K562 (cell line): ENCODE measurements around the gene PTCRA. TPM values are rescaled to one million over a fixed set of nuclear protein-coding genes. Genes with fewer than 3 reads are reported as not detected.

Source experiments
- ATAC-seq: fragments of 200-7000 bp; cut with Tn5 transposase; 3 replicates; pipeline ENCODE4 v1.9.1; 2020; ENCODE audit warnings: moderate library complexity
- BruUV-seq: library from RNA; stranded (reverse); fragments of 400-500 nt; replicated peaks from 2 replicates; lab custom pipeline; 2021; lab: Mats Ljungman, UMichigan
- CTCF ChIA-PET: fragments of 300-600 bp; formaldehyde crosslinking; extraction: SDS; loops from one replicate; lab custom pipeline; 2021; ENCODE audit warnings: low intra/inter-chr PET ratio; lab: Yijun Ruan, JAX
- POLR2A ChIA-PET: fragments of 300-600, 350-650 bp; sonication (Branson Sonifier 250); formaldehyde crosslinking; extraction: SDS; loops from one replicate; lab custom pipeline; 2021; ENCODE audit warnings: antibody characterized with exemption, inconsistent platforms; lab: Yijun Ruan, JAX
- DNase-seq, 4 experiments: peaks; one replicate each; pipeline versions ENCODE4 v3.0.0 to v3.0.0-alpha.2; 2011 to 2018; ENCODE audit warnings: low spot score in 3 of 4, mixed read lengths in 3 of 4; ENCODE audit errors: extremely low read depth in 1 of 4
- FAIRE-seq: peaks from 2 replicates; lab custom pipeline; 2011; peaks lifted over from hg19 to GRCh38; lab: Jason Lieb, UNC
- H2AFZ ChIP-seq: 2 replicates; pipeline ENCODE4 v1.6.0; 2011; ENCODE audit warnings: low read depth, low read length, control low read depth, inconsistent platforms
- H3K27ac ChIP-seq: fragments of 200-600 bp; 3 replicates; pipeline ENCODE4 v1.8.0; 2011; ENCODE audit warnings: low read depth, mild to moderate bottlenecking, control low read depth, inconsistent platforms, low read length, moderate library complexity, mixed read lengths; ENCODE audit errors: extremely low read depth
- H3K27me3 ChIP-seq, 2 experiments: fragments of 300-600 bp in 1 of 2; 2 replicates in 1 of 2; 3 replicates in 1 of 2; pipeline versions ENCODE4 v1.6.0 to v1.8.0; 2011; ENCODE audit warnings: inconsistent platforms in 2 of 2, low read length in 2 of 2, mild to moderate bottlenecking in 1 of 2, mixed read lengths in 1 of 2, moderate library complexity in 1 of 2; ENCODE audit not compliant: control insufficient read depth in 2 of 2, insufficient read depth in 2 of 2
- H3K36me3 ChIP-seq: fragments of 300-600 bp; 3 replicates; pipeline ENCODE4 v1.8.0; 2011; ENCODE audit warnings: mild to moderate bottlenecking, low read length, inconsistent platforms; ENCODE audit not compliant: control insufficient read depth, insufficient read depth
- H3K4me1 ChIP-seq, 2 experiments: fragments of 200-600 bp in 1 of 2; replicated peaks in 1 of 2; 2 replicates in 1 of 2; 3 replicates in 1 of 2; pipeline versions ENCODE4 v1.5.1 to v1.8.0; 2011; ENCODE audit warnings: inconsistent platforms in 2 of 2, low read length in 2 of 2, mild to moderate bottlenecking in 1 of 2, mixed read lengths in 1 of 2, moderate library complexity in 1 of 2; ENCODE audit not compliant: control insufficient read depth in 2 of 2, insufficient read depth in 2 of 2
- H3K4me2 ChIP-seq: 2 replicates; pipeline ENCODE4 v1.6.1; 2011; ENCODE audit warnings: low read length, control low read depth, inconsistent platforms, mixed read lengths; ENCODE audit not compliant: insufficient read depth
- H3K4me3 ChIP-seq: fragments of 200-600 bp; sonication (generic), shearing (Covaris generic); 2 replicates; pipeline ENCODE4 v1.5.1; 2016; ENCODE audit warnings: control low read depth, inconsistent platforms
- H3K79me2 ChIP-seq: fragments of 200-600 bp; 3 replicates; pipeline ENCODE4 v1.8.0; 2011; ENCODE audit warnings: low read length, inconsistent platforms; ENCODE audit not compliant: control insufficient read depth, insufficient read depth
- H3K9ac ChIP-seq, 2 experiments: 2 replicates each; pipeline versions ENCODE4 v1.6.0 to v1.6.1; 2011; ENCODE audit warnings: low read depth in 2 of 2, low read length in 2 of 2, control low read depth in 1 of 2, inconsistent platforms in 1 of 2, mild to moderate bottlenecking in 1 of 2, mixed read lengths in 1 of 2; ENCODE audit not compliant: insufficient read depth in 1 of 2
- H3K9me1 ChIP-seq: one replicate; pipeline ENCODE4 v1.6.0; 2011; ENCODE audit warnings: inconsistent platforms, mild to moderate bottlenecking, low read length, moderate library complexity; ENCODE audit not compliant: control insufficient read depth, insufficient read depth
- H3K9me3 ChIP-seq: replicated peaks from 2 replicates; pipeline ENCODE4 v1.5.1; 2011; ENCODE audit warnings: low read depth, low read length, inconsistent platforms; ENCODE audit not compliant: control insufficient read depth, insufficient read depth
- H4K20me1 ChIP-seq: replicated peaks from 2 replicates; pipeline ENCODE4 v1.6.1; 2011; ENCODE audit warnings: low read length, inconsistent platforms, mixed read lengths; ENCODE audit not compliant: control insufficient read depth, insufficient read depth
- DMBX1 ChIP-seq: fragments of 250-450 bp; sonication (Bioruptor Pico); IDR thresholded peaks from 2 replicates; pipeline ENCODE4 v1.8.0; 2022; ENCODE audit warnings: inconsistent platforms, mild to moderate bottlenecking, moderate library complexity, borderline replicate concordance
- MEF2D ChIP-seq: conservative IDR thresholded peaks from 2 replicates; pipeline ENCODE4 v1.6.1; 2016; ENCODE audit warnings: low read depth, missing genetic modification characterization, missing compliant biosample characterization
- SREBF1 ChIP-seq: fragments of 150-350 bp; IDR thresholded peaks from 2 replicates; pipeline ENCODE4 v1.6.1; 2014; ENCODE audit warnings: antibody characterized with exemption, low read depth, low read length, borderline replicate concordance
- SRF ChIP-seq, 2 experiments: fragments of 250-450, 450-650 bp in 1 of 2; sonication (Bioruptor Pico) in 1 of 2; sonication (generic) in 1 of 2; formaldehyde crosslinking; IDR thresholded peaks; 2 replicates each; pipeline versions ENCODE4 v1.5.0 to v1.5.1; 2020 to 2022; ENCODE audit warnings: mild to moderate bottlenecking in 1 of 2, missing genetic modification reagents in 1 of 2
- SUPT5H ChIP-seq: fragments of 450-650 bp; IDR thresholded peaks from 2 replicates; pipeline ENCODE4 v1.6.1; 2016
- ZNF133 ChIP-seq: fragments of 250-450 bp; sonication (Bioruptor Pico); IDR thresholded peaks from 2 replicates; pipeline ENCODE4 v1.4.0; 2020; ENCODE audit warnings: mild to moderate bottlenecking
- ZNF354B ChIP-seq: fragments of 250-450 bp; sonication (Bioruptor Pico); IDR thresholded peaks from 2 replicates; pipeline ENCODE4 v1.4.0; 2020
- ZNF77 ChIP-seq: fragments of 250-450 bp; sonication (Bioruptor Pico); IDR thresholded peaks from 2 replicates; pipeline ENCODE4 v1.5.0; 2020
- WGBS: fragments of 100-300 bp; shearing (Covaris generic); methylation state at CpG from one replicate; pipeline ENCODE4 v1.1.6; 2016; ENCODE audit warnings: low coverage, mixed read lengths; ENCODE audit not compliant: insufficient coverage; ENCODE audit errors: missing lambda C conversion rate; 5-methylcytosine and 5-hydroxymethylcytosine counted together
- in situ Hi-C: fragments of 300-500 bp; cut with MboI; formaldehyde crosslinking; loops from 4 replicates; pipeline ENCODE4 v1.15.0; 2018; ENCODE audit warnings: inconsistent platforms, mixed read lengths
- intact Hi-C: fragments of 100-400 bp; cut with micrococcal nuclease; formaldehyde crosslinking; loops from 2 replicates; pipeline ENCODE4 v1.14.2; 2022
- polyA plus RNA-seq, 8 experiments: library from polyadenylated mRNA; depleted of rRNA in 4 of 8; stranded (reverse) in 5 of 8; unstranded in 3 of 8; fragments of >200 nt; fragmentation: Nextera tagmentation in 2 of 8; fragmentation: Illumina TruSeq in 1 of 8; extraction: Ambion mirVana in 2 of 8; extraction: Trizol in 1 of 8; gene quantifications; 2 replicates each; pipeline versions ENCODE4 v1.2.1 to v1.2.3, GENCODE V29; 2011 to 2014; ENCODE audit warnings: inconsistent platforms in 1 of 8, missing spikeins in 1 of 8
- total RNA-seq, 7 experiments: library from RNA; depleted of rRNA in 6 of 7; stranded (reverse); fragments of >200 nt in 6 of 7; fragmentation: Illumina TruSeq in 2 of 7; extraction: Trizol in 2 of 7; gene quantifications; 2 replicates each; pipeline versions ENCODE4 v1.2.1 to v1.2.3, GENCODE V29; 2011 to 2021; ENCODE audit warnings: low replicate concordance in 1 of 7
- TF ChIP-seq, protein P1 (sequence below), 2 experiments: fragments of 450-650 bp; formaldehyde crosslinking in 1 of 2; IDR thresholded peaks; 2 replicates each; pipeline versions ENCODE4 v1.4.0 to v1.6.1; 2014 to 2020; ENCODE audit warnings: mild to moderate bottlenecking in 2 of 2, borderline replicate concordance in 1 of 2, low read depth in 1 of 2
- TF ChIP-seq, protein P2 (sequence below): fragments of 250-450 bp; sonication (Bioruptor Pico); IDR thresholded peaks from 2 replicates; pipeline ENCODE4 v1.8.0; 2021; ENCODE audit warnings: borderline replicate concordance, mild to moderate bottlenecking, moderate library complexity; ENCODE audit not compliant: poor library complexity, severe bottlenecking

Gene PTCRA
- total and polyA plus RNA-seq, 9 of the 15 experiments (the other 6 are each of a cell fraction or from before 2014, with no cell fraction given), result 0.21 TPM; not detected in 8

GRCh38 chr6:42870145-42870936, 45.5 kb upstream of the PTCRA start:
- no peak for FAIRE-seq
- Histone ChIP-seq H3K79me2 (no peaks in the 10 kb centered on the region), H3K9ac (no peak overlapping the region), H4K20me1 (no peaks in the 10 kb centered on the region), H3K4me1 (no peaks in the 10 kb centered on the region), H3K9me1 (no peaks in the 10 kb centered on the region), H3K4me2 (no peak overlapping the region), H3K9me3 (no peaks in the 10 kb centered on the region), H3K27me3 (no peaks in the 10 kb centered on the region), H2AFZ (no peak overlapping the region), H3K4me3 (no peak overlapping the region), H3K27ac (no peak overlapping the region), H3K36me3 (peaks cover 20% of the 10 kb centered on the region; the same call in 1 of the 3 replicates)
- POLR2A ChIA-PET, result interaction anchor here (2.3 kb wide), 1 partner anchor 9 kb away, joined by 10 read pairs; the partner anchor contains the start of gene RPL7L1
- no peak for DNase-seq
- ATAC-seq, result peak; percentile 56
- CTCF ChIA-PET, result no interaction called here
- intact Hi-C loops (loop anchor here (10.0 kb wide), 1 partner anchor 786 kb away; no protein-coding TSS in a partner anchor), in situ Hi-C loops (loop anchor here (5.0 kb wide), 1 partner anchor 133 kb away; no protein-coding TSS in a partner anchor)
- WGBS, result 4% methylated on average over 2 of the region's 2 CpGs
- no TSS peak for BruUV-seq
- TF ChIP-seq SREBF1 (no peak), SRF (CRISPR knock-in tag; IDR thresholded peaks at IDR 0.05) (no peak), ZNF77 (no peak), ZNF133 (CRISPR knock-in tag) (no peak), MEF2D (tag) (no peak), ZNF354B (CRISPR knock-in tag) (no peak), SUPT5H (no peak), DMBX1 (CRISPR knock-in tag) (no peak)
- TF ChIP-seq, protein P1, sequence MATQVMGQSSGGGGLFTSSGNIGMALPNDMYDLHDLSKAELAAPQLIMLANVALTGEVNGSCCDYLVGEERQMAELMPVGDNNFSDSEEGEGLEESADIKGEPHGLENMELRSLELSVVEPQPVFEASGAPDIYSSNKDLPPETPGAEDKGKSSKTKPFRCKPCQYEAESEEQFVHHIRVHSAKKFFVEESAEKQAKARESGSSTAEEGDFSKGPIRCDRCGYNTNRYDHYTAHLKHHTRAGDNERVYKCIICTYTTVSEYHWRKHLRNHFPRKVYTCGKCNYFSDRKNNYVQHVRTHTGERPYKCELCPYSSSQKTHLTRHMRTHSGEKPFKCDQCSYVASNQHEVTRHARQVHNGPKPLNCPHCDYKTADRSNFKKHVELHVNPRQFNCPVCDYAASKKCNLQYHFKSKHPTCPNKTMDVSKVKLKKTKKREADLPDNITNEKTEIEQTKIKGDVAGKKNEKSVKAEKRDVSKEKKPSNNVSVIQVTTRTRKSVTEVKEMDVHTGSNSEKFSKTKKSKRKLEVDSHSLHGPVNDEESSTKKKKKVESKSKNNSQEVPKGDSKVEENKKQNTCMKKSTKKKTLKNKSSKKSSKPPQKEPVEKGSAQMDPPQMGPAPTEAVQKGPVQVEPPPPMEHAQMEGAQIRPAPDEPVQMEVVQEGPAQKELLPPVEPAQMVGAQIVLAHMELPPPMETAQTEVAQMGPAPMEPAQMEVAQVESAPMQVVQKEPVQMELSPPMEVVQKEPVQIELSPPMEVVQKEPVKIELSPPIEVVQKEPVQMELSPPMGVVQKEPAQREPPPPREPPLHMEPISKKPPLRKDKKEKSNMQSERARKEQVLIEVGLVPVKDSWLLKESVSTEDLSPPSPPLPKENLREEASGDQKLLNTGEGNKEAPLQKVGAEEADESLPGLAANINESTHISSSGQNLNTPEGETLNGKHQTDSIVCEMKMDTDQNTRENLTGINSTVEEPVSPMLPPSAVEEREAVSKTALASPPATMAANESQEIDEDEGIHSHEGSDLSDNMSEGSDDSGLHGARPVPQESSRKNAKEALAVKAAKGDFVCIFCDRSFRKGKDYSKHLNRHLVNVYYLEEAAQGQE (IDR thresholded peaks at IDR 0.05; ENCODE audit: borderline replicate concordance), result no peak
- TF ChIP-seq, protein P1 (CRISPR knock-in tag; IDR thresholded peaks at IDR 0.05; ENCODE audit: low read depth), result no peak
- TF ChIP-seq, protein P2, sequence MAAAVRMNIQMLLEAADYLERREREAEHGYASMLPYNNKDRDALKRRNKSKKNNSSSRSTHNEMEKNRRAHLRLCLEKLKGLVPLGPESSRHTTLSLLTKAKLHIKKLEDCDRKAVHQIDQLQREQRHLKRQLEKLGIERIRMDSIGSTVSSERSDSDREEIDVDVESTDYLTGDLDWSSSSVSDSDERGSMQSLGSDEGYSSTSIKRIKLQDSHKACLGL (CRISPR knock-in tag), result no peak
